OCI-LY7 (cell line): ENCODE measurements around the gene ACAP1. TPM values are rescaled to one million over a fixed set of nuclear protein-coding genes. Genes with fewer than 3 reads are reported as not detected.

Experiments used
- BruUV-seq: library from RNA; stranded (reverse); fragments of 400-500 nt; replicated peaks from 2 replicates; lab custom pipeline; 2021; lab: Mats Ljungman, UMichigan
- CTCF ChIA-PET: fragments of 300-600 bp; sonication (Branson Sonifier 250); formaldehyde crosslinking; loops from one replicate; lab custom pipeline; 2022; ENCODE audit warnings: antibody characterized with exemption; ENCODE audit not compliant: unreplicated experiment; lab: Charles Lee
- POLR2A ChIA-PET: fragments of 300-600 bp; sonication (Branson Sonifier 250); formaldehyde crosslinking; loops from one replicate; lab custom pipeline; 2022; ENCODE audit warnings: antibody characterized with exemption; lab: Charles Lee
- DNase-seq: peaks from one replicate; pipeline ENCODE4 v3.0.0-alpha.2; 2015; ENCODE audit warnings: low spot score
- H2AFZ ChIP-seq: fragments of 200-600 bp; sonication (generic), shearing (Covaris generic); 2 replicates; pipeline ENCODE4 v1.6.1; 2014; ENCODE audit warnings: mild to moderate bottlenecking, antibody characterized with exemption, low read length, moderate library complexity
- H3K27ac ChIP-seq: fragments of 200-600 bp; sonication (generic); 2 replicates; pipeline ENCODE4 v1.5.1; 2014; ENCODE audit warnings: mixed run types, low read depth, mild to moderate bottlenecking, moderate library complexity, low read length, inconsistent platforms; ENCODE audit not compliant: poor library complexity, severe bottlenecking
- H3K36me3 ChIP-seq: fragments of 200-600 bp; sonication (generic); 2 replicates; pipeline ENCODE4 v1.6.1; 2014; ENCODE audit warnings: mild to moderate bottlenecking, antibody characterized with exemption, low read length, moderate library complexity, mixed read lengths; ENCODE audit not compliant: insufficient read depth
- H3K4me1 ChIP-seq: fragments of 200-600 bp; sonication (generic); 2 replicates; pipeline ENCODE4 v1.5.1; 2014; ENCODE audit warnings: mild to moderate bottlenecking, low read length; ENCODE audit not compliant: insufficient read depth, poor library complexity, severe bottlenecking
- H3K4me2 ChIP-seq: fragments of 200-600 bp; sonication (generic); 2 replicates; pipeline ENCODE4 v1.6.1; 2014; ENCODE audit warnings: mild to moderate bottlenecking, low read length
- H3K4me3 ChIP-seq: fragments of 200-600 bp; sonication (generic); 2 replicates; pipeline ENCODE4 v1.5.1; 2014; ENCODE audit warnings: mild to moderate bottlenecking, low read depth, low read length; ENCODE audit not compliant: poor library complexity, severe bottlenecking
- H3K79me2 ChIP-seq: fragments of 200-600 bp; sonication (generic); 2 replicates; pipeline ENCODE4 v1.6.1; 2016; ENCODE audit warnings: low read depth, mild to moderate bottlenecking, low read length, moderate library complexity, mixed read lengths; ENCODE audit not compliant: insufficient read depth
- H3K9me2 ChIP-seq: fragments of 200-600 bp; sonication (generic); 2 replicates; pipeline ENCODE4 v1.6.1; 2016; ENCODE audit warnings: mild to moderate bottlenecking, low read length, mixed read lengths; ENCODE audit not compliant: insufficient read depth
- H3K9me3 ChIP-seq: fragments of 200-600 bp; sonication (generic); 2 replicates; pipeline ENCODE4 v1.6.1; 2014; ENCODE audit warnings: mild to moderate bottlenecking, mixed run types, low read length, mixed read lengths
- H4K20me1 ChIP-seq: fragments of 200-600 bp; sonication (generic); 2 replicates; pipeline ENCODE4 v1.6.1; 2014; ENCODE audit warnings: mild to moderate bottlenecking, antibody characterized with exemption, low read length, moderate library complexity, mixed read lengths; ENCODE audit not compliant: insufficient read depth
- EZH2phosphoT487 ChIP-seq: fragments of 200-600 bp; sonication (generic); IDR thresholded peaks from 2 replicates; pipeline ENCODE4 v1.6.1; 2018; ENCODE audit warnings: low read depth, borderline replicate concordance, mild to moderate bottlenecking, mixed run types, antibody characterized with exemption, low read length, moderate library complexity, mixed read lengths
- intact Hi-C: fragments of 100-400 bp; cut with micrococcal nuclease; formaldehyde crosslinking; loops from one replicate; pipeline ENCODE4 v1.10.0; 2022; ENCODE audit not compliant: unreplicated experiment
- total RNA-seq, 2 experiments: library from RNA; depleted of rRNA in 1 of 2; stranded (reverse); fragments of >200 nt in 1 of 2; shearing (Covaris generic) in 1 of 2; gene quantifications; 2 replicates each; pipeline ENCODE4 v1.2.3, GENCODE V29; 2014 to 2022
- TF ChIP-seq, protein P1 (sequence below): fragments of 200-600 bp; sonication (generic); conservative IDR thresholded peaks from 2 replicates; pipeline ENCODE4 v1.5.1; 2014; ENCODE audit warnings: mild to moderate bottlenecking, antibody characterized with exemption, low read length, moderate library complexity, mixed read lengths

Gene ACAP1
- total RNA-seq, 2 experiments from 2014 or later: 117 to 259 TPM

DNA sequence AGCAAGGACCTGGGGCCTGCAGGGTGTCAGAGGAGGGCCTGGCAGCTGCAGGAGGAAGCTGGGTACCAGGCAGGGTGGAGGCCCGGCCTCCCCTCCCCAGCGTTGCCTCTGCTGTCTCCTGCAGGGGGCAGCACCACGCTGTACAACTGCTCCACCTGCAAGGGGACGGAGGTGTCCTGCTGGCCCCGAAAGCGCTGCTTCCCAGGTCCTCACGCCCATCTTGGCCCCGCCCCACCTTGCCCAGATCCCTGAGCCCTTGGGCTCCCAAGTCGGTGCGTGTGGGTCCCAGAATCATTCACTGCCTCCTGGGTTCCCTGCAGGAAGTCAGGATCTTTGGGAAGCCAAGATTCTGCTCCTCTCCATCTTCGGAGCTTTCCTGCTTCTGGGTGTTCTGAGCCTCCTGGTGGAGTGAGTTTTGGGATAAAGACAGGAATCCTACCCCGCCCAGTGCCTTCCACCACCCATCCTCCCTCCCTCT is 19.8 kb downstream of the ACAP1 start:
- Histone ChIP-seq H3K27ac (no peak overlapping the region), H3K9me2 (no peaks in the 10 kb centered on the region), H3K4me3 (no peak overlapping the region), H3K9me3 (no peaks in the 10 kb centered on the region), H2AFZ (peak overlapping the region; percentile 29; the same call in 1 of the 2 replicates), H3K4me1 (peaks cover 18% of the 10 kb centered on the region), H4K20me1 (no peaks in the 10 kb centered on the region), H3K4me2 (peak overlapping the region; percentile 41; the same call in 1 of the 2 replicates), H3K79me2 (no peaks in the 10 kb centered on the region), H3K36me3 (no peaks in the 10 kb centered on the region)
- DNase-seq: peak; percentile 90
- intact Hi-C loops: loop anchor here (1.0 kb wide), 2 partner anchors 81 to 205 kb away; partner anchors contain the start of gene SENP3
- ChIA-PET CTCF (interaction anchor here (0.6 to 2.6 kb wide), 6 partner anchors 20 to 715 kb away, joined by 3 to 13 read pairs (median 4); partner anchors contain the start of genes ACAP1 and PLSCR3), POLR2A (interaction anchor here (0.6 to 1.5 kb wide), 5 partner anchors 14 to 80 kb away, joined by 3 to 6 read pairs (median 4); partner anchors contain the start of genes NEURL4 and TMEM102)
- no peak for TF ChIP-seq EZH2phosphoT487
- TF ChIP-seq, protein P1, sequence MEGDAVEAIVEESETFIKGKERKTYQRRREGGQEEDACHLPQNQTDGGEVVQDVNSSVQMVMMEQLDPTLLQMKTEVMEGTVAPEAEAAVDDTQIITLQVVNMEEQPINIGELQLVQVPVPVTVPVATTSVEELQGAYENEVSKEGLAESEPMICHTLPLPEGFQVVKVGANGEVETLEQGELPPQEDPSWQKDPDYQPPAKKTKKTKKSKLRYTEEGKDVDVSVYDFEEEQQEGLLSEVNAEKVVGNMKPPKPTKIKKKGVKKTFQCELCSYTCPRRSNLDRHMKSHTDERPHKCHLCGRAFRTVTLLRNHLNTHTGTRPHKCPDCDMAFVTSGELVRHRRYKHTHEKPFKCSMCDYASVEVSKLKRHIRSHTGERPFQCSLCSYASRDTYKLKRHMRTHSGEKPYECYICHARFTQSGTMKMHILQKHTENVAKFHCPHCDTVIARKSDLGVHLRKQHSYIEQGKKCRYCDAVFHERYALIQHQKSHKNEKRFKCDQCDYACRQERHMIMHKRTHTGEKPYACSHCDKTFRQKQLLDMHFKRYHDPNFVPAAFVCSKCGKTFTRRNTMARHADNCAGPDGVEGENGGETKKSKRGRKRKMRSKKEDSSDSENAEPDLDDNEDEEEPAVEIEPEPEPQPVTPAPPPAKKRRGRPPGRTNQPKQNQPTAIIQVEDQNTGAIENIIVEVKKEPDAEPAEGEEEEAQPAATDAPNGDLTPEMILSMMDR: peak; percentile 88
- no TSS peak for BruUV-seq

DNA sequence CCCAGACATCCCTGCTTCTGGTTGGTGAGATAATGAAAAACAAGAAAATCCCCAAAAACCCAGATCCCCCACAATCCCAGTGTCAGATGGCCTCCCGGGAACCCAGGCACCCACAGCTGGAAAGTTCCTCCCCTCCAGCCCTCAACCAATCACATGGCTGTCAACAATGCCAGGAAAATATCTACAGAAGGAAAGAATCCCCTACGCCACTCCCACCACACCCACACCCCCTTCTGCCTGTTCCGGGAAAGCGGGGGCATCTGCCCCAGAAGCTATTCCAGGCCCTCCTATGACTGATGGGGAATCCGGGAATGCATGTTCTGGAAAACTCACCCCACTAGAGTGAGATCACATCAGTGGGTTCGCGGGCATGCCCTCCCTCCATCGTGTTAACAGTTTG is 20.4 kb downstream of the ACAP1 start:
- no peaks in the 10 kb centered on the region for H4K20me1 ChIP-seq
- H3K27ac ChIP-seq: no peak overlapping the region
- TF ChIP-seq, protein P1: no peak
- no peak for TF ChIP-seq EZH2phosphoT487
- H3K4me2 ChIP-seq: no peak overlapping the region
- H3K36me3 ChIP-seq: no peaks in the 10 kb centered on the region
- no TSS peak for BruUV-seq
- intact Hi-C loops: loop anchor here (1.0 kb wide), 2 partner anchors 81 to 205 kb away; partner anchors contain the start of gene SENP3
- ChIA-PET POLR2A (interaction anchor here (1.5 kb wide), 1 partner anchor 79 kb away, joined by 5 read pairs; the partner anchor contains the start of gene TMEM102), CTCF (interaction anchor here (0.7 to 2.6 kb wide), 2 partner anchors 79 to 715 kb away, joined by 9 to 13 read pairs; no protein-coding TSS in a partner anchor)
- no peaks in the 10 kb centered on the region for H3K79me2 ChIP-seq
- H3K4me3 ChIP-seq: no peak overlapping the region
- no peak overlapping the region for H2AFZ ChIP-seq
- H3K9me3 ChIP-seq: no peaks in the 10 kb centered on the region
- no peaks in the 10 kb centered on the region for H3K9me2 ChIP-seq
- H3K4me1 ChIP-seq: peaks cover 14% of the 10 kb centered on the region
- DNase-seq: no peak

DNA sequence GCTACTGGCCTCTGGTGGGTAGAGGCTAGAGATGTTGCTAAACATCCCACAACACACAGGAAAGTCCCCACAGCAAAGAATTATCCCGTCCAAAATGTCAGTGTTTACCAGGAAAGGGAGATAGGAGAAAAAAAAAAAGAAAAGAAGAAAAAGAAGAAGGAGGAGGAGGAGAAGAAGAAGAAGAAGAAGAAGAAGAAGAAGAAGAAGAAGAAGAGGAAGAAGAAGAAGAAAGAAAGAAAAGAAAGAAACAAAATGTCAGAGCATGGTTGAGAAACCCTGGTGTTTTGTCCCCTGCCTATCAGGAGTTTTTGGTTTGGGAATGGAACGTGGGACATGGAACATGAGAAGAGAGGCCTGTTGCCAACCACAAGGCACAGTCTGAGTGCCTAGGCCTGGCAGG is 21.1 kb downstream of the ACAP1 start:
- H3K9me3 ChIP-seq: no peaks in the 10 kb centered on the region
- no peak overlapping the region for H3K4me3 ChIP-seq
- H3K4me1 ChIP-seq: peaks cover 9% of the 10 kb centered on the region
- H3K79me2 ChIP-seq: no peaks in the 10 kb centered on the region
- ChIA-PET POLR2A (interaction anchor here (0.5 kb wide), 1 partner anchor 218 kb away, joined by 3 read pairs; no protein-coding TSS in a partner anchor), CTCF (no interaction called here)
- intact Hi-C loops: no loop called here
- no peaks in the 10 kb centered on the region for H3K9me2 ChIP-seq
- no TSS peak for BruUV-seq
- H3K4me2 ChIP-seq: no peak overlapping the region
- no peaks in the 10 kb centered on the region for H3K36me3 ChIP-seq
- no peak overlapping the region for H3K27ac ChIP-seq
- DNase-seq: no peak
- no peak overlapping the region for H2AFZ ChIP-seq
- TF ChIP-seq, protein P1: no peak
- TF ChIP-seq EZH2phosphoT487: no peak
- no peaks in the 10 kb centered on the region for H4K20me1 ChIP-seq
